ENCODE measurements around the gene ARSK. TPM values are rescaled to one million over a fixed set of nuclear protein-coding genes. Genes with fewer than 3 reads are reported as not detected.

The ARSK gene
- total and polyA plus RNA-seq, 2 of the 13 experiments (the other 11 are each of a cell fraction or from before 2014, with no cell fraction given): 7.9 TPM

- in situ Hi-C loops (cut with HindIII; ENCODE audit: extremely low pct_ligation_motif_present, low pct_unique_long_range_greater_than_20kb): loop anchor here (25.0 kb wide), 1 partner anchor 687 kb away; no protein-coding TSS in a partner anchor
- no peak for FAIRE-seq
- no peak for TF ChIP-seq PRDM15 (CRISPR knock-in tag; IDR thresholded peaks at IDR 0.05)
- no peak for TF ChIP-seq SNAI1 (CRISPR knock-in tag; IDR thresholded peaks at IDR 0.05; ENCODE audit: borderline replicate concordance)
- no peak for TF ChIP-seq MXD4 (CRISPR knock-in tag; IDR thresholded peaks at IDR 0.05)
- intact Hi-C loops (cut with micrococcal nuclease; ENCODE audit: unreplicated experiment): loop anchor here (5.0 to 10.0 kb wide), 4 partner anchors 82 to 945 kb away; partner anchors contain the start of genes ARSK, RHOBTB3 and SKIC3
- H4K20me1 ChIP-seq (ENCODE audit: insufficient read depth, low read length): no peaks in the 10 kb centered on the region
- H3K27ac ChIP-seq (ENCODE audit: extremely low read length, insufficient read depth, low read length): no peak overlapping the region
- H3K4me1 ChIP-seq (ENCODE audit: insufficient read depth, low read length): peaks cover 28% of the 10 kb centered on the region
- ATAC-seq: no peak
- no peak for DNase-seq (ENCODE audit: low spot score)
- H3K9ac ChIP-seq (ENCODE audit: insufficient read depth, low read depth, low read length): no peak overlapping the region
- no peaks in the 10 kb centered on the region for H3K9me3 ChIP-seq (ENCODE audit: low read length)
- no peak overlapping the region for H3K4me2 ChIP-seq (ENCODE audit: low read depth, low read length)
- no peak overlapping the region for H2AFZ ChIP-seq (ENCODE audit: low read length)
- no peak overlapping the region for H3K4me3 ChIP-seq (replicated peaks in 1 of 3; ENCODE audit: insufficient read depth in 1 of 3, low read depth in 2 of 3, low read length in 3 of 3)
- no TSS peak for BruUV-seq (replicated peaks)
- ChIA-PET CTCF (ENCODE audit: low intra/inter-chr PET ratio, low total read pairs) (no interaction called here), POLR2A (no interaction called here)
- no peaks in the 10 kb centered on the region for H3K36me3 ChIP-seq (replicated peaks in 1 of 2; ENCODE audit: control insufficient read depth in 1 of 2, insufficient read depth in 2 of 2, low read length in 2 of 2)
- H3K27me3 ChIP-seq (ENCODE audit: control insufficient read depth in 1 of 2, insufficient read depth in 2 of 2, low read length in 2 of 2): no peaks in the 10 kb centered on the region
- H3K79me2 ChIP-seq (ENCODE audit: insufficient read depth, low read length): no peaks in the 10 kb centered on the region
These were observed 95.1 kb downstream of the ARSK start for GRCh38 chr5:95649842-95650620.

DNA sequence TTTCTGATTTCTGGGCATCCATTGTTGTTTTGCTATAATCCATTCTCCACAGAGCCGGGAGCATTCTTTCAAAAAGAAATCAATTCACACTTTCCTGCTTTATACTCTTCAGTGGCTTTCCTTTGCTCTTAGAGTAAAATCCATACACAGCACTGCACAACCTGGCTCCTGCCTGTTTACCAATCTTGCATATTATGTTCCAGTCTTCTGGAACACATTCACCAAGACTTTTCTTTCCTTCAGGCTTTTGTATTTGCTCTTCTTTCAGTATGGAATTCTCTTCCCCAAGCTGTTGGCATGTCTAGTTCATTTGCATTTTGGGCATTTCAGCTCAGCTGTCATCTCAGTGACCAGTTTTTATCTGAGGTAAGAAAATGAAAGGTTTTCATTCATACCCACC, 97.9 kb downstream of the ARSK start:
- ChIA-PET POLR2A (no interaction called here), CTCF (ENCODE audit: low intra/inter-chr PET ratio, low total read pairs) (no interaction called here)
- no peaks in the 10 kb centered on the region for H3K9me3 ChIP-seq (ENCODE audit: low read length)
- H3K79me2 ChIP-seq (ENCODE audit: insufficient read depth, low read length): no peaks in the 10 kb centered on the region
- no peak overlapping the region for H3K9ac ChIP-seq (ENCODE audit: insufficient read depth, low read depth, low read length)
- no peak overlapping the region for H3K27ac ChIP-seq (ENCODE audit: extremely low read length, insufficient read depth, low read length)
- no peaks in the 10 kb centered on the region for H3K36me3 ChIP-seq (replicated peaks in 1 of 2; ENCODE audit: control insufficient read depth in 1 of 2, insufficient read depth in 2 of 2, low read length in 2 of 2)
- no peak for ATAC-seq
- no peak overlapping the region for H3K4me3 ChIP-seq (replicated peaks in 1 of 3; ENCODE audit: insufficient read depth in 1 of 3, low read depth in 2 of 3, low read length in 3 of 3)
- 59% methylated on average over 1 of the region's 1 CpG for WGBS (ENCODE audit: low lambda C conversion rate)
- no peak for DNase-seq (ENCODE audit: low spot score)
- H2AFZ ChIP-seq (ENCODE audit: low read length): no peak overlapping the region
- intact Hi-C loops (cut with micrococcal nuclease; ENCODE audit: unreplicated experiment) (no loop called here), in situ Hi-C loops (cut with HindIII; ENCODE audit: extremely low pct_ligation_motif_present, low pct_unique_long_range_greater_than_20kb) (no loop called here)
- H3K4me1 ChIP-seq (ENCODE audit: insufficient read depth, low read length): peaks cover 4% of the 10 kb centered on the region
- H3K27me3 ChIP-seq (ENCODE audit: control insufficient read depth in 1 of 2, insufficient read depth in 2 of 2, low read length in 2 of 2): no peaks in the 10 kb centered on the region
- BruUV-seq (replicated peaks): no TSS peak
- FAIRE-seq: no peak
- H3K4me2 ChIP-seq (ENCODE audit: low read depth, low read length): no peak overlapping the region
- no peaks in the 10 kb centered on the region for H4K20me1 ChIP-seq (ENCODE audit: insufficient read depth, low read length)
- no peak for TF ChIP-seq ZNF670 (CRISPR knock-in tag; IDR thresholded peaks at IDR 0.05; ENCODE audit: borderline replicate concordance)
- no peak for TF ChIP-seq U2AF2 (IDR thresholded peaks at IDR 0.05; ENCODE audit: low read depth, low read length)
- no peak for TF ChIP-seq ZNF629 (CRISPR knock-in tag; conservative IDR thresholded peaks at IDR 0.05)
- no peak for TF ChIP-seq CEBPB (IDR thresholded peaks at IDR 0.05; ENCODE audit: borderline replicate concordance, low read depth, low read length)
- no peak for TF ChIP-seq ZKSCAN1 (IDR thresholded peaks at IDR 0.05; ENCODE audit: low read length)
- no peak for TF ChIP-seq GTF3A (CRISPR knock-in tag; conservative IDR thresholded peaks at IDR 0.05)
- TF ChIP-seq ZFP1 (CRISPR knock-in tag; IDR thresholded peaks at IDR 0.05): no peak
- TF ChIP-seq SIX1 (CRISPR knock-in tag; IDR thresholded peaks at IDR 0.05; ENCODE audit: borderline replicate concordance): no peak
- TF ChIP-seq KAT7 (CRISPR knock-in tag; IDR thresholded peaks at IDR 0.05; ENCODE audit: borderline replicate concordance): no peak
- no peak for TF ChIP-seq SATB2 (CRISPR knock-in tag; IDR thresholded peaks at IDR 0.05)

All from HepG2 (cell line).